Spleen (tissue), 11 donors: ENCODE results near the gene PSMB2. TPM values are rescaled to one million over a fixed set of nuclear protein-coding genes. Genes with fewer than 3 reads are reported as not detected.

Source experiments
- DNase-seq: peaks from one replicate; pipeline ENCODE4 v3.0.0-alpha.2; 2020
- H3K27ac ChIP-seq, 8 donors: fragments of 200-600 bp; sonication (generic) in 7 of 8; 1 replicate in 4 of 8; 2 replicates in 4 of 8; pipeline versions ENCODE4 v1.5.0 to v1.8.0; 2016 to 2021; ENCODE audit warnings: inconsistent platforms in 4 of 8, mild to moderate bottlenecking in 4 of 8, moderate library complexity in 1 of 8
- H3K27me3 ChIP-seq, 7 donors: fragments of 200-600 bp; sonication (generic) in 6 of 7; replicated peaks in 1 of 7; 1 replicate in 4 of 7; 2 replicates in 3 of 7; pipeline versions ENCODE4 v1.5.0 to v1.8.0; 2016 to 2021; ENCODE audit warnings: inconsistent platforms in 3 of 7, mild to moderate bottlenecking in 1 of 7
- H3K36me3 ChIP-seq, 6 donors: fragments of 200-600 bp; sonication (generic) in 5 of 6; 1 replicate in 4 of 6; 2 replicates in 2 of 6; pipeline versions ENCODE4 v1.5.0 to v1.8.0; 2016 to 2021; ENCODE audit warnings: inconsistent platforms in 2 of 6
- H3K4me1 ChIP-seq, 6 donors: fragments of 200-600 bp; sonication (generic) in 5 of 6; 1 replicate in 3 of 6; 2 replicates in 3 of 6; pipeline versions ENCODE4 v1.5.0 to v1.8.0; 2016 to 2021; ENCODE audit warnings: inconsistent platforms in 3 of 6
- H3K4me3 ChIP-seq, 8 donors: fragments of 200-600 bp; sonication (generic) in 7 of 8; 1 replicate in 4 of 8; 2 replicates in 4 of 8; pipeline versions ENCODE4 v1.5.0 to v1.8.0; 2016 to 2021; ENCODE audit warnings: inconsistent platforms in 4 of 8, mild to moderate bottlenecking in 4 of 8, moderate library complexity in 2 of 8
- H3K9me3 ChIP-seq, 8 donors: fragments of 200-600 bp; sonication (generic) in 7 of 8; 1 replicate in 4 of 8; 2 replicates in 4 of 8; pipeline versions ENCODE4 v1.5.0 to v1.8.0; 2016 to 2021; ENCODE audit warnings: inconsistent platforms in 4 of 8
- CTCF ChIP-seq, 11 experiments: fragments of 200-600 bp in 7 of 11; fragments of 450-650 bp in 4 of 11; sonication (generic) in 4 of 11; IDR thresholded peaks in 8 of 11; conservative IDR thresholded peaks in 3 of 11; 1 replicate in 7 of 11; 2 replicates in 4 of 11; pipeline versions ENCODE4 v1.4.0 to v1.8.0; 2016 to 2021; ENCODE audit warnings: antibody characterized with exemption in 11 of 11, inconsistent platforms in 4 of 11, mild to moderate bottlenecking in 1 of 11
- POLR2A ChIP-seq, 3 donors: fragments of 450-650 bp; IDR thresholded peaks; one replicate each; pipeline ENCODE4 v1.5.1; 2017; ENCODE audit warnings: antibody characterized with exemption in 3 of 3, mild to moderate bottlenecking in 1 of 3
- POLR2AphosphoS5 ChIP-seq, 3 donors: sonication (generic); formaldehyde crosslinking; IDR thresholded peaks; one replicate each; pipeline ENCODE4 v1.5.1; 2017; ENCODE audit warnings: antibody characterized with exemption in 3 of 3
- WGBS, 5 donors: extraction: QIAGEN DNeasy Blood & Tissue Kit in 3 of 5; methylation state at CpG; one replicate each; pipeline versions ENCODE4 v1.1.5 to v1.1.7; 2013 to 2018; 5-methylcytosine and 5-hydroxymethylcytosine counted together
- intact Hi-C: fragments of 100-400 bp; cut with DNase I; formaldehyde crosslinking; loops from one replicate; pipeline ENCODE4 v1.15.0; 2023; ENCODE audit warnings: low total_unique reads
- polyA plus RNA-seq, 3 donors: library from polyadenylated mRNA; stranded (reverse); fragments of 200-250 nt; gene quantifications; one replicate each; pipeline ENCODE4 v1.2.1, GENCODE V29; 2013
- total RNA-seq, 7 donors: library from RNA; depleted of rRNA in 3 of 7; stranded (reverse); fragments of >200 nt in 3 of 7; fragmentation: NEBNext Ultra II Directional in 4 of 7; extraction: Animal tissue kit (Norgen Biotek cat#: 25700) in 4 of 7; gene quantifications; one replicate each; pipeline versions ENCODE4 v1.1.0 to v1.2.1, GENCODE V29; 2016 to 2021
- donor health status: healthy with polysubstance abuse.
- donor health status: DM: no; HTN: no; CAD: no; lungs with moderate emphysema.
- donor health status: DM: no; HTN: no; CAD: no.
- donor health status: Bipolar disorder and iron deficiency.
- donor health status: healthy.
- donor health status: DM: no; HTN: no; CAD: no.
- donor health status: DM: yes; HTN: yes; CAD: no.

The PSMB2 gene
- total and polyA plus RNA-seq, 10 donors: 20.7 to 49.2 (median 45.1) TPM

DNA sequence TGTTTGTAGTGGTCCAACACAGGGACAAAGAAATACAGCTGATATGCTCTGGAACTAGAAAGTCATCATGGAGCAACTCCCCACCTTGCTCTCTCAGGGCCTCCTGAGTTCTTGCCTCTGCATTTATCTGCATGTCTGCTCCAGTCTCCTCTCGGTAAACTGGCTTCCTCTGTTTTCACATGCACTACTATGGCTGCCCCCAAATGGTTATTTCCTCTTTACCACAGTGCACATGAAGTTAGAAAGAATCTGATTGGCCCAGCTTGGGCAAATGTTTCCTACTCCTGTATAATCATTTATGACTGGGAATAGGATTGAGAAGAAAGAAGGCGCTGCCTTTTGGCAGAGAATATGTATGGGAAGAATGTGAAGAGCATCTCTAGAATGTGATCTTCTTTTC is 16.5 kb upstream of the PSMB2 start:
- 51 to 58% (median 52%) methylated on average over 2 of the region's 2 CpGs for WGBS, 5 donors
- no peak for DNase-seq
- Histone ChIP-seq H3K4me3 (no peak overlapping the region), H3K9me3 (no peaks in the 10 kb centered on the region), H3K4me1 (no peaks in the 10 kb centered on the region), H3K27me3 (no peaks in the 10 kb centered on the region), H3K27ac (no peak overlapping the region), H3K36me3 (no peaks in the 10 kb centered on the region)
- intact Hi-C loops: no loop called here
- no peak for TF ChIP-seq POLR2A (IDR thresholded peaks at IDR 0.05)
- no peak for TF ChIP-seq POLR2AphosphoS5 (IDR thresholded peaks at IDR 0.05)
- TF ChIP-seq CTCF (IDR thresholded peaks at IDR 0.05 in 8 of 11, conservative IDR thresholded peaks at IDR 0.05 in 3 of 11): no peak

DNA sequence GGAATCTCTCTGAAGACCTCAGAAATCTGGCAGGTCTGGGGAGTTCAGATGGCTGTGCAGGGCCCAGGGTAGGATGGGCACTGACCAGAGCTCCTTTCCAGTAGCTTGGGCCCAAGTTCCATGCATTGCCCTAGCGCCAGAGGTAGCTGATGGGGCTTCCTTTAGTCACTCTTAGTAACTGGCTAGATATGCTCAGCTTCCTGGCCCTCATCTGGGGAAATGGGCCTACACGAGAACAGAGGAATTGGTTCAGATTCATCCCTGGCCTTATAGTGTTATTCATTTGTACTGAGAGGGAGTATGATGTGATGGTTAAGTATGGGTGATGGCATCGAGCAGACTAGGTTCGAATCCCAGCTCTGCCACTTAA is 15.5 kb upstream of the PSMB2 start:
- no peak for DNase-seq
- Histone ChIP-seq H3K36me3 (no peaks in the 10 kb centered on the region), H3K27me3 (no peaks in the 10 kb centered on the region), H3K9me3 (no peaks in the 10 kb centered on the region), H3K4me3 (no peak overlapping the region), H3K4me1 (no peaks in the 10 kb centered on the region), H3K27ac (no peak overlapping the region)
- intact Hi-C loops: no loop called here
- no peak for TF ChIP-seq CTCF (IDR thresholded peaks at IDR 0.05 in 8 of 11, conservative IDR thresholded peaks at IDR 0.05 in 3 of 11)
- TF ChIP-seq POLR2AphosphoS5 (IDR thresholded peaks at IDR 0.05): no peak
- TF ChIP-seq POLR2A (IDR thresholded peaks at IDR 0.05): no peak
- 86 to 91% (median 88%) methylated on average over 4 of the region's 4 CpGs for WGBS, 5 donors

- Histone ChIP-seq H3K4me1 (no peaks in the 10 kb centered on the region), H3K36me3 (no peaks in the 10 kb centered on the region)
- intact Hi-C loops: no loop called here
Observed at GRCh38 chr1:35656148-35656862, 15.0 kb upstream of the PSMB2 start.

More at GRCh38 chr1:35656148-35656862, 15.0 kb upstream of the PSMB2 start:
- TF ChIP-seq POLR2A (IDR thresholded peaks at IDR 0.05): no peak
- no peak for TF ChIP-seq POLR2AphosphoS5 (IDR thresholded peaks at IDR 0.05)
- TF ChIP-seq CTCF (IDR thresholded peaks at IDR 0.05 in 8 of 11, conservative IDR thresholded peaks at IDR 0.05 in 3 of 11): no peak
- Histone ChIP-seq H3K4me3 (no peak overlapping the region), H3K9me3 (no peaks in the 10 kb centered on the region), H3K27me3 (no peaks in the 10 kb centered on the region), H3K27ac (no peak overlapping the region)
- DNase-seq: no peak
- WGBS, 5 donors: 70 to 85% (median 81%) methylated on average over 5 of the region's 5 CpGs
